NCI-H774 (cell line): ENCODE results near the gene CRB2.
"Not testable (repeated sequence)": the region's sequence is repeated elsewhere in the genome, so short reads cannot be mapped to it uniquely, and the experiment has no call there.

Source experiments
- DNase-seq: peaks from one replicate; lab custom pipeline; 2025; lab: John Stamatoyannopoulos, UW

CRB2 gene

GRCh38 chr9:123382653-123383511, 26.9 kb downstream of the CRB2 start:
- no peak for DNase-seq

GRCh38 chr9:123383512-123384170, 27.6 kb downstream of the CRB2 start:
- DNase-seq = no peak

- no peak for DNase-seq
Observed at GRCh38 chr9:123387686-123388085, 31.7 kb downstream of the CRB2 start.

DNA sequence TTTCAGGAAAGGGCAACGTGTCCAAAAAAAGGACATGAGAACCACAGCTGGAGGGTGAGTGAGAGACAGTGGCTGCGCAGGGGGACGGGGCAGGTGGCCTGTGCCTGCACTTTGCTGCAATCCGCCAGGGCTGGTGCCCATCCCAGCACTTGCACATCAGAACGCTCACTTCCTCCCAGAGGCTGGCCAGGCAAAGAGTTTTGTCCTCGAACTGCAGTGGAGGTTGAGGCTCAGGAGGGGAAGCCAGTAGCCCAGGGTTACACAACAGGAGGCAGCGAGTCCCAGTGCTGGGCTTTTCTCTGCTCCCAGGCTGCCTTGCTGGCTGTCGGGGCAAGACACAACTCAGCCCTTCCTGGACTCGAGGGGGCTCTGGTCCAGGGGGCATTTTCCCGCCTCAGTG, 33.1 kb downstream of the CRB2 start:
- DNase-seq = no peak

GRCh38 chr9:123389698-123390097, 33.7 kb downstream of the CRB2 start:
- no peak for DNase-seq

GRCh38 chr9:123390337-123391135, 34.5 kb downstream of the CRB2 start:
- DNase-seq = no peak

GRCh38 chr9:123391233-123391632, 35.2 kb downstream of the CRB2 start:
- no peak for DNase-seq

DNA sequence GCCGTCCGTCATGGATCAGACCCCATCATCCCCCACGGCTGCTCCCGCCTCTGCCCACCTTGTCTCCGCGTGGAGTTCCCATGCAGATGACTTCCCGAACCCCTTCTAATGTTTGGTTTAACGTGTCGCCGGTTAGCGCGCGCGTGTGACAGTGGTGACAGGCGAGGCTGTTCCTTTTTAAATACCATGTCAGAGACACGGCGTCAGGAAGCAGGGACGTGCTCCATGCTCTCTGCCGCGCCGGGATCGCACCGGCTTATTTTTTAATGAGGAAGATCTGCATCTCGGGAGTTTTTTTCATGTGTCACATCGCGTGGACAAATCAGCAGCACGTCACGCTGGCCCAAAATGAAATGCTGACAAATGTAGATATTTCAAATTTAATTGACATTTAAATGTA, 35.9 kb downstream of the CRB2 start:
- no peak for DNase-seq

DNA sequence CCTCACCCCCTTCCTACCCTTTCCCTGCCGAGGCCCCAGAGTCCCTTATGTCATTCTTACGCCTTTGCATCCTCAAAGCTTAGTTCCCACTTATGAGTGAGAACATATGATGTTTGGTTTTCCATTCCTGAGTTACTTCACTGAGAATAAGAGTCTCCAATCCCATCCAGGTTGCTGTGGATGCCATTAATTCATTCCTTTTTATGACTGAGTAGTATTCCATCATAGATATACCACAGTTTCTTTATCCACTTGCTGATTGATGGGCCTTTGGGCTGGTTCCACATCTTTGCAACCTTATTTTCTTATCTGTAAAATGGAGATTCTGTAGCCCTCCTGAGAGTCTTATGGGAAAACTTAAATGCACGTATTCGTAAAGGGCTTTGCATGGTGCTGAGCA, 36.8 kb downstream of the CRB2 start:
- no peak for DNase-seq

DNA sequence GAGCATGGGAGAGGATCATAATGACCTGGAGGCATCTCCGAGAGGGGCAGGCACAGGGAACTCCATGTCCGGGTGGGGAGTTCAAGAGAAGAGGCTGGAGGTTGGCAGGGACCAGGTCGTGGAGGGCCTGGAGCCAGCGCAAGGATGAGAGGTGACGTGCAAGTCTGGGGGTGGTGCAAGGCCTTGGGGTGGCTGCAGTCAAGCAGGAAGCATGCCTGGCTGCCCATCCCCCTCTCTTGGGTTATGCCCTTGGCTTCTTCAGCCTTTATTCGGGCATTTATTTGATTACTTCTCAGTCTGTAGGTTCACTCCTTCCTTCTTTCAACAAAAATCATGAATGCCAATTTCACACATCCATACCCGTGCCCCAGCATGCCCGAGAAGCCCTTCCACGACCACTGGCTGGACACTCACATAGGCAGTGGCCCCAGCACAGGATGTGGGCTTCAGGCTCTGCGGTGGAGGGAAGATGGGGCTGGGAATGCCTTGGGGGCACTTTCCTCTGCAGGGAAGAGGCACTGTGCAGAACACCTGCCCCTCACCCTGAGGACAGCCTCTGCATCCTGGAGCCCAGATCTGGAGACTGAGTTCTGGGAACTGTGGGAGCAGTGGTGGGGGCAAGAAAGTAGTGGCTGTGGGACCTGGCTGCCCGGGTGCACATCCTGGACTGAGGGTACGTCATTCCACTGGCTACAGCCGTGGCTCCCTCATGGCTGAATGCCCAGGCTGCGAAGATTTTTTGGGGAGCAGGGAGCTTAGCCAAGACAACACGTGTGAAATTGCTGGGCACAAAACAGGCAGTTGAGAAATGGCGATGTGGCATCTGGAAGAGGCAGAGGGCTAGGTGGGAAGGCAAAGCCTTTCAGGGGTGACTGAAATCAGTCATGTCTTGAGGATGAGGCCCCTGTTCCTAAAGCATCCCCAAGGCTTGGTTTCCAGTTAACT, 38.6 kb downstream of the CRB2 start:
- DNase-seq = no peak

- peak; percentile 77 for DNase-seq
Observed at GRCh38 chr9:123395276-123395688, 39.3 kb downstream of the CRB2 start.

DNA sequence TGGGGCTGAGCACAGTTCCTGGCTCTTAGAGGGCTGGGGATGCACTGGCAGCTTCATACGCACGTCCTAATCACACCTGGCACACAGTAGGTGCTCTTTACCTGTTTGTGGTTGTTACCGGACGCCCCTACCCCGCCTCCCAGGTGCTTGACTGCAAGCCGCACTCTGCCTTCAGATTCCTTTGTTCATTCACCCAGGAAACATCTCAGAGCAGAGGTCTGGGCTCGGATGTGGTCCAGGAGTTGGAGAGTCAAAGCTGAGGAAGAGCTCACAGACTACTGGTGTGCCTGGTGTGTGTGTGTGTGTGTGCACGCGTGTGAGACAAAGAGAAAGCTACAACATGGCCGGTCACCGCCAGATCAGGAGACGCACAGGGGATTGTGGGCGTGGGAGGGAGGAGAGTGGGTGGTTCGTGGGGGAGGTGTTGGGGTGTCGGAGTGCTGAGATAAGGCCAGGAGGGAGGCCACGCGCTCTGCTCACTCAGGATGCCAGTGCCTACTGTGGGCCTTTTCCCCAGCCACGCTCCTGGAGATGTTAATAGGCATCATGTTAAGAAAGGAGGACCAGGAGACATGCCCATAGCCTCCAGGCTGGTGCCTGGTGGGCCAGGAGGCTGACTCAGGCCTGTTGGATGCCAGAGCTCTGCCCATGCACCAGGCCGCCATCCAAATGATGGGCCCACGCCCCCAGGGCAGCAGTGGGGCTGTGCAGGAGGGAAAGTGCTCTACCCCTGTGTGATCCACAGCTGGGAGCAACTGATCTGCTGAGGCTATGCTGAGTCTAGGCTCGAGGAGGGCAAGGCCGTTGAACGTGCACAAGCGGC, 39.9 kb downstream of the CRB2 start:
- no peak for DNase-seq

GRCh38 chr9:123397975-123398374, 42.0 kb downstream of the CRB2 start:
- no peak for DNase-seq

GRCh38 chr9:123398938-123399337, 42.9 kb downstream of the CRB2 start:
- not testable (repeated sequence) for DNase-seq

GRCh38 chr9:123399803-123400378, 43.9 kb downstream of the CRB2 start:
- DNase-seq = no peak

- DNase-seq = no peak
Observed at GRCh38 chr9:123400926-123401503, 45.0 kb downstream of the CRB2 start.

GRCh38 chr9:123401879-123402513, 46.0 kb downstream of the CRB2 start:
- no peak for DNase-seq

DNA sequence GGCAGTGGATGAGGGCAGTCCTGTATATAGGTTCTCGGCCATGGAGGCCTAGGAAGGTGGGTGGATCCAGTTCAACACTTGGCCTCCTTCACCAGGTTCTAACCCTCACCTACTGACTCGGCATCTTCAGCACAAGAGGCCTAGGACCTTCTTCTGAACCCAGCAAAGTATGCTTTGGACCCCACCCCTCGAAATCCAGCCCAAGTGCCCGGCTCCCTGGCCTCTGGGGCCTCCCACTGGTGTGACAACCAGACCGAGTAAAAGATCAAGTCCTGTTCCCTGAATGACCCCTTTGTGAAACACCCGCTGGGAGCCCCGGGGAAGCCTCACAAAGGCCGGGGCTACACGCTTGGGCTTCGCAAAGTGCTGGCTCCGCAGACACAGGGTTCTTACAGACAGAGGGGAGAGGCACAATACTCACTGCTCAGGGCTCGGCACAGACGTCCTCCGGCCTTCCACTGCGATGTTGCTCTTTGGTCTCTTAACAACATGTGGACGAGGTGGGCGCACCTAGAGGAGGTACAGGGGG, 47.0 kb downstream of the CRB2 start:
- DNase-seq = no peak

- no peak for DNase-seq
Observed at GRCh38 chr9:123406016-123406415, 50.0 kb downstream of the CRB2 start.
